Effector memory CD4-positive, alpha-beta T cell (primary cell): Measurements from ENCODE around the gene PSMA6.
A peak's percentile ranks its signal among the peaks of the same experiment; 100 is the strongest.
"Not testable (repeated sequence)": the region's sequence is repeated elsewhere in the genome, so short reads cannot be mapped to it uniquely, and the experiment has no call there.

ENCODE experiments used
- DNase-seq, 3 donors: peaks; one replicate each; pipeline ENCODE4 v3.0.0-alpha.2; 2020
- H3K27ac ChIP-seq: 2 replicates; pipeline ENCODE4 v1.7.0; 2013; ENCODE audit warnings: mild to moderate bottlenecking, low read length, moderate library complexity; ENCODE audit not compliant: insufficient read depth, poor library complexity, severe bottlenecking
- H3K27me3 ChIP-seq: replicated peaks from 2 replicates; pipeline ENCODE4 v1.7.0; 2013; ENCODE audit warnings: mild to moderate bottlenecking, low read length; ENCODE audit not compliant: insufficient read depth, control insufficient read depth, poor library complexity, severe bottlenecking
- H3K36me3 ChIP-seq: 2 replicates; pipeline ENCODE4 v1.7.0; 2013; ENCODE audit warnings: mild to moderate bottlenecking, low read length, moderate library complexity; ENCODE audit not compliant: control insufficient read depth, insufficient read depth
- H3K4me1 ChIP-seq: 2 replicates; pipeline ENCODE4 v1.7.0; 2013; ENCODE audit warnings: low read length, mild to moderate bottlenecking; ENCODE audit not compliant: control insufficient read depth, insufficient read depth, poor library complexity, severe bottlenecking
- H3K4me3 ChIP-seq: 2 replicates; pipeline ENCODE4 v1.7.0; 2013; ENCODE audit warnings: low read length, low read depth, mild to moderate bottlenecking; ENCODE audit not compliant: insufficient read depth, poor library complexity, severe bottlenecking
- H3K9me3 ChIP-seq: 2 replicates; pipeline ENCODE4 v1.7.0; 2013; ENCODE audit warnings: mild to moderate bottlenecking, low read length, moderate library complexity; ENCODE audit not compliant: control insufficient read depth

PSMA6 gene

GRCh38 chr14:35333797-35334743 lies 41.9 kb downstream of the PSMA6 start:
- H3K4me1 ChIP-seq, result peaks cover 20% of the 10 kb centered on the region
- no peaks in the 10 kb centered on the region for H3K9me3 ChIP-seq
- no peaks in the 10 kb centered on the region for H3K36me3 ChIP-seq
- DNase-seq, result peak; percentile 9 to 32 (median 15)
- H3K27me3 ChIP-seq, result no peaks in the 10 kb centered on the region
- no peak overlapping the region for H3K4me3 ChIP-seq
- H3K27ac ChIP-seq, result peak overlapping the region; percentile 29

GRCh38 chr14:35335388-35336092 lies 43.4 kb downstream of the PSMA6 start:
- H3K4me3 ChIP-seq, result no peak overlapping the region
- no peaks in the 10 kb centered on the region for H3K27me3 ChIP-seq
- H3K9me3 ChIP-seq, result no peaks in the 10 kb centered on the region
- H3K27ac ChIP-seq, result no peak overlapping the region
- DNase-seq, result no peak
- H3K4me1 ChIP-seq, result peaks cover 20% of the 10 kb centered on the region
- no peaks in the 10 kb centered on the region for H3K36me3 ChIP-seq

DNA sequence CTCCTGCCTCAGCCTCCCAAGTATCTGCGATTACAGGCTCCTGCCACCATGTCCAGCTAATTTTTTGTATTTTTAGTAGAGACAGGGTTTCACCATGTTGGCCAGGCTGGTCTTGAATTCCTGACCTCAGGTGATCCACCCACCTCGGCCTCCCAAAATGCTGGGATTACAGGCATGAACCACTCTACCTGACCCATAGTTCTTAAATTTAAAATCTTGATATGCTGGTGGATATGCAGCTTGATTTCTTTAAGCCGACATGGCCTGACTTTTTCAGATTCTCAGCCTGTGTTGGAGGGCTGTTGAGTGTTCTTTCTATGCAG lies 44.0 kb downstream of the PSMA6 start:
- H3K4me3 ChIP-seq, H3K27ac ChIP-seq, H3K27me3 ChIP-seq, DNase-seq, H3K36me3 ChIP-seq, H3K9me3 ChIP-seq: not testable (repeated sequence)
- H3K4me1 ChIP-seq, result peaks cover 20% of the 10 kb centered on the region

GRCh38 chr14:35336494-35337268 lies 44.5 kb downstream of the PSMA6 start:
- no peak for DNase-seq
- no peak overlapping the region for H3K4me3 ChIP-seq
- H3K27me3 ChIP-seq, result no peaks in the 10 kb centered on the region

GRCh38 chr14:35337269-35338255 lies 45.4 kb downstream of the PSMA6 start:
- no peak overlapping the region for H3K27ac ChIP-seq
- no peak for DNase-seq

More at GRCh38 chr14:35336494-35337268, 44.5 kb downstream of the PSMA6 start:
- no peaks in the 10 kb centered on the region for H3K9me3 ChIP-seq
- no peak overlapping the region for H3K27ac ChIP-seq
- H3K4me1 ChIP-seq, result peaks cover 20% of the 10 kb centered on the region
- H3K36me3 ChIP-seq, result no peaks in the 10 kb centered on the region

DNA sequence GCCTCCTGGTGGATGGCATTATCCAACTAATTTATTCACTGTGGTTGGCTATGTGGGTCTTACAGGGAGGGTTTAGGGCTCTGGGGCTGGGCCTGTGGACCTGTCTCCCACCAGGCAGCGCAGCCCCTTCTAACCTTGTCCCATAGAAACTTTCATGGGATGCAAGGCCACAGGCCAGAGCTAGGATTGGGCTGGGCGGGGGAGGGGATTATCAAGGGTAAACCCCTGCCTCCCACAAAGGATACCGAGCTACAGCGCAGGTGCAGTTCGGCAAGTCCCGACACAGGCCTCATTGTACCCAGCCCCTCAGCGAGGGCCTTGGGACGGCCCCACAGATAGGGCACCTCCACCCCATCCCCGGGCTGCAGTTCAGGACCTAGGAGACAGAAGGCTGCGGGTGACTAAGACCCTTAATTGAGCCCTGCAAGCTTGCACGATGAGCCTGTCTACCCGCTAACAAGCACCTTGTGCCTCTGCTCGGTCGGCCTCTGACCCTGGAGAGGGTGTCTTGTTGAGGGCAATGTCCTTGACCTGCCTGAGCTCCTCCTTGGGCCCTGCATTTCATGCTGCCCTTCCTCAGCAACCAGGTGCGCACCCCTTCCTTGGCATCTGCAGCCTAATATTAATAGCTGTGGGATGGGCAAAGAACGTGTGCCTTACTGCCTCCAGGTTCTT lies 46.7 kb downstream of the PSMA6 start:
- DNase-seq, result no peak
- H3K4me3 ChIP-seq, result no peak overlapping the region
- no peaks in the 10 kb centered on the region for H3K36me3 ChIP-seq
- H3K9me3 ChIP-seq, result no peaks in the 10 kb centered on the region
- H3K4me1 ChIP-seq, result peaks cover 3% of the 10 kb centered on the region
- no peaks in the 10 kb centered on the region for H3K27me3 ChIP-seq
- H3K27ac ChIP-seq, result no peak overlapping the region

More at GRCh38 chr14:35337269-35338255, 45.4 kb downstream of the PSMA6 start:
- H3K4me1 ChIP-seq, result peaks cover 15% of the 10 kb centered on the region
- no peaks in the 10 kb centered on the region for H3K36me3 ChIP-seq
- no peaks in the 10 kb centered on the region for H3K27me3 ChIP-seq
- H3K9me3 ChIP-seq, result no peaks in the 10 kb centered on the region
- H3K4me3 ChIP-seq, result no peak overlapping the region

GRCh38 chr14:35339761-35340406 lies 47.7 kb downstream of the PSMA6 start:
- Histone ChIP-seq H3K9me3 (no peaks in the 10 kb centered on the region), H3K36me3 (no peaks in the 10 kb centered on the region), H3K4me1 (no peaks in the 10 kb centered on the region), H3K27me3 (no peaks in the 10 kb centered on the region), H3K4me3 (no peak overlapping the region), H3K27ac (no peak overlapping the region)
- DNase-seq, result no peak

- no peak overlapping the region for H3K4me3 ChIP-seq
- no peaks in the 10 kb centered on the region for H3K27me3 ChIP-seq
- H3K4me1 ChIP-seq, result no peaks in the 10 kb centered on the region
- H3K27ac ChIP-seq, result no peak overlapping the region
- H3K9me3 ChIP-seq, result no peaks in the 10 kb centered on the region
- no peaks in the 10 kb centered on the region for H3K36me3 ChIP-seq
- no peak for DNase-seq
Measured at GRCh38 chr14:35340616-35341453, 48.7 kb downstream of the PSMA6 start.
